Neural cell (in vitro differentiated cells): ENCODE results near the gene GRIN1. TPM values are rescaled to one million over a fixed set of nuclear protein-coding genes. Genes with fewer than 3 reads are reported as not detected.

Experiments
- H2AFZ ChIP-seq: fragments of 200-600, 300-800 bp; sonication (generic), shearing (Covaris generic); 2 replicates; pipeline ENCODE4 v1.6.0; 2014; ENCODE audit warnings: low read depth, mild to moderate bottlenecking, antibody characterized with exemption, low read length, moderate library complexity
- H3F3A ChIP-seq: fragments of 200-600 bp; shearing (Covaris generic); 2 replicates; pipeline ENCODE4 v1.6.1; 2016; ENCODE audit warnings: mild to moderate bottlenecking, moderate library complexity, mixed read lengths, antibody characterized with exemption, low read length; ENCODE audit not compliant: insufficient read depth, poor library complexity, severe bottlenecking
- H3K27ac ChIP-seq: fragments of 200-600, 300-800 bp; sonication (generic), shearing (Covaris generic); 2 replicates; pipeline ENCODE4 v1.5.1; 2014; ENCODE audit warnings: mild to moderate bottlenecking, low read length, moderate library complexity
- H3K27me3 ChIP-seq: fragments of 300-800, 200-600 bp; sonication (generic), shearing (Covaris generic); 2 replicates; pipeline ENCODE4 v1.6.0; 2014; ENCODE audit warnings: mild to moderate bottlenecking, low read depth, low read length, moderate library complexity; ENCODE audit not compliant: insufficient read depth
- H3K36me3 ChIP-seq: fragments of 300-800, 200-600 bp; sonication (generic), shearing (Covaris generic); 2 replicates; pipeline ENCODE4 v1.5.1; 2014; ENCODE audit warnings: mild to moderate bottlenecking, antibody characterized with exemption, low read length, moderate library complexity; ENCODE audit not compliant: insufficient read depth
- H3K4me2 ChIP-seq: fragments of 300-800, 200-600 bp; sonication (generic), shearing (Covaris generic); 2 replicates; pipeline ENCODE4 v1.6.0; 2014; ENCODE audit warnings: mild to moderate bottlenecking, low read length
- H3K4me3 ChIP-seq: fragments of 300-800, 200-600 bp; sonication (generic), shearing (Covaris generic); 2 replicates; pipeline ENCODE4 v1.5.1; 2014; ENCODE audit warnings: mild to moderate bottlenecking, low read length, moderate library complexity
- H3K79me2 ChIP-seq: fragments of 200-600 bp; shearing (Covaris generic); replicated peaks from 2 replicates; pipeline ENCODE4 v1.6.0; 2014; ENCODE audit warnings: mild to moderate bottlenecking, low read length, moderate library complexity; ENCODE audit not compliant: insufficient read depth
- H3K9ac ChIP-seq: fragments of 300-800, 200-600 bp; sonication (generic), shearing (Covaris generic); 2 replicates; pipeline ENCODE4 v1.6.1; 2016; ENCODE audit warnings: mild to moderate bottlenecking, low read length, mixed read lengths
- H3K9me2 ChIP-seq: fragments of 200-600 bp; shearing (Covaris generic); 2 replicates; pipeline ENCODE4 v1.6.1; 2016; ENCODE audit warnings: mild to moderate bottlenecking, low read length, mixed read lengths; ENCODE audit not compliant: insufficient read depth
- H3K9me3 ChIP-seq: fragments of 200-600, 300-800 bp; sonication (generic), shearing (Covaris generic); 2 replicates; pipeline ENCODE4 v1.6.1; 2016; ENCODE audit warnings: mild to moderate bottlenecking, mixed run types, low read length, moderate library complexity, mixed read lengths
- H4K20me1 ChIP-seq: fragments of 200-600 bp; shearing (Covaris generic); 2 replicates; pipeline ENCODE4 v1.6.1; 2016; ENCODE audit warnings: mild to moderate bottlenecking, mixed run types; ENCODE audit not compliant: insufficient read depth
- CTCF ChIP-seq: fragments of 450-650 bp; IDR thresholded peaks from 2 replicates; pipeline ENCODE4 v1.5.1; 2014; ENCODE audit warnings: antibody characterized with exemption, mild to moderate bottlenecking, moderate library complexity; ENCODE audit not compliant: poor library complexity, severe bottlenecking
- EP300 ChIP-seq: fragments of 450-650 bp; conservative IDR thresholded peaks from 2 replicates; pipeline ENCODE4 v1.6.1; 2014; ENCODE audit warnings: antibody characterized with exemption, mild to moderate bottlenecking, moderate library complexity; ENCODE audit not compliant: poor library complexity, severe bottlenecking
- EZH2 ChIP-seq: fragments of 200-600, 300-800 bp; shearing (Covaris generic), sonication (generic); IDR thresholded peaks from 2 replicates; pipeline ENCODE4 v1.6.1; 2014; ENCODE audit warnings: antibody characterized with exemption, low read length, borderline replicate concordance, mild to moderate bottlenecking; ENCODE audit not compliant: insufficient read depth, poor library complexity, severe bottlenecking
- MXI1 ChIP-seq: fragments of 450-650 bp; conservative IDR thresholded peaks from 2 replicates; pipeline ENCODE4 v1.6.1; 2014; ENCODE audit warnings: antibody characterized with exemption, mild to moderate bottlenecking; ENCODE audit not compliant: poor library complexity, severe bottlenecking
- POLR2AphosphoS5 ChIP-seq: IDR thresholded peaks from 2 replicates; pipeline ENCODE4 v1.6.1; 2012
- RAD21 ChIP-seq: fragments of 450-650 bp; conservative IDR thresholded peaks from 2 replicates; pipeline ENCODE4 v1.6.1; 2014; ENCODE audit warnings: antibody characterized with exemption, mild to moderate bottlenecking, moderate library complexity
- REST ChIP-seq: IDR thresholded peaks from 2 replicates; pipeline ENCODE4 v1.6.1; 2012; ENCODE audit warnings: borderline replicate concordance
- SMC3 ChIP-seq: fragments of 450-650 bp; conservative IDR thresholded peaks from 2 replicates; pipeline ENCODE4 v1.6.1; 2014; ENCODE audit warnings: antibody characterized with exemption, mild to moderate bottlenecking, moderate library complexity; ENCODE audit not compliant: poor library complexity
- TAF1 ChIP-seq: IDR thresholded peaks from 2 replicates; pipeline ENCODE4 v1.6.1; 2012; ENCODE audit warnings: low read depth
- polyA plus RNA-seq: library from polyadenylated mRNA; depleted of rRNA; stranded (reverse); fragments of >200 nt; gene quantifications from 2 replicates; pipeline ENCODE4 v1.2.3, GENCODE V29; 2014

The GRIN1 gene
- polyA plus RNA-seq, 1 donor from 2014 or later, result 0.58 TPM

- Histone ChIP-seq H3K9ac (no peak overlapping the region), H3K4me3 (no peak overlapping the region), H3K36me3 (no peaks in the 10 kb centered on the region), H3K4me2 (no peak overlapping the region), H3K9me2 (no peaks in the 10 kb centered on the region), H3K27me3 (peaks cover 72% of the 10 kb centered on the region), H3F3A (no peaks in the 10 kb centered on the region), H3K79me2 (no peaks in the 10 kb centered on the region), H2AFZ (no peak overlapping the region), H3K9me3 (no peaks in the 10 kb centered on the region), H3K27ac (no peak overlapping the region), H4K20me1 (no peaks in the 10 kb centered on the region)
- TF ChIP-seq EZH2 (no peak), REST (no peak), RAD21 (no peak), SMC3 (no peak), MXI1 (no peak), CTCF (no peak), EP300 (no peak), POLR2AphosphoS5 (no peak), TAF1 (no peak)
Observed at GRCh38 chr9:137165250-137165836, 26.4 kb downstream of the GRIN1 start.

GRCh38 chr9:137166380-137167229 is 27.7 kb downstream of the GRIN1 start:
- Histone ChIP-seq H3K79me2 (no peaks in the 10 kb centered on the region), H3K27me3 (peaks cover 67% of the 10 kb centered on the region), H3K36me3 (no peaks in the 10 kb centered on the region), H3K9me2 (no peaks in the 10 kb centered on the region), H3K4me3 (no peak overlapping the region), H2AFZ (no peak overlapping the region), H3F3A (no peaks in the 10 kb centered on the region), H3K27ac (no peak overlapping the region), H3K9me3 (no peaks in the 10 kb centered on the region), H3K4me2 (no peak overlapping the region), H4K20me1 (no peaks in the 10 kb centered on the region), H3K9ac (no peak overlapping the region)
- TF ChIP-seq REST, result no peak
- TF ChIP-seq CTCF, result no peak
- no peak for TF ChIP-seq MXI1
- TF ChIP-seq RAD21, result no peak
- no peak for TF ChIP-seq EZH2
- TF ChIP-seq POLR2AphosphoS5, result no peak
